ENCODE data around the gene EXOC2. TPM values are rescaled to one million over a fixed set of nuclear protein-coding genes. Genes with fewer than 3 reads are reported as not detected.

The EXOC2 gene
- total RNA-seq, 2 experiments from 2014 or later = 23.3 to 24.9 TPM

- intact Hi-C loops (cut with micrococcal nuclease) = loop anchor here (1.0 kb wide), 9 partner anchors 15 to 295 kb away; no protein-coding TSS in a partner anchor
- Mint-ChIP-seq H3K4me3 (peak overlapping the region; percentile 35), H3K27ac (peak overlapping the region; percentile 99), H3K4me1 (ENCODE audit: low read depth) (peaks cover 87% of the 10 kb centered on the region), H3K9me3 (no peaks in the 10 kb centered on the region), H3K27me3 (ENCODE audit: low read depth) (no peaks in the 10 kb centered on the region), H3K36me3 (ENCODE audit: low read depth) (peaks cover 51% of the 10 kb centered on the region)
- no peak for DNase-seq
- CTCF ChIA-PET = interaction anchor here (0.8 to 1.6 kb wide), 10 partner anchors 9 to 109 kb away, joined by 3 to 8 read pairs (median 4); no protein-coding TSS in a partner anchor
These were observed 208.2 kb downstream of the EXOC2 start for GRCh38 chr6:484746-485145.

- CTCF ChIA-PET = interaction anchor here (0.8 to 1.6 kb wide), 12 partner anchors 8 to 109 kb away, joined by 3 to 8 read pairs (median 4); no protein-coding TSS in a partner anchor
- H3K4me1 Mint-ChIP-seq (ENCODE audit: low read depth) = peaks cover 87% of the 10 kb centered on the region
- H3K4me3 Mint-ChIP-seq = peak overlapping the region; percentile 35
- intact Hi-C loops (cut with micrococcal nuclease) = loop anchor here (1.0 kb wide), 9 partner anchors 15 to 295 kb away; no protein-coding TSS in a partner anchor
- H3K27ac Mint-ChIP-seq = peak overlapping the region; percentile 99
- DNase-seq = peak; percentile 83
- H3K9me3 Mint-ChIP-seq = no peaks in the 10 kb centered on the region
- peaks cover 47% of the 10 kb centered on the region for H3K36me3 Mint-ChIP-seq (ENCODE audit: low read depth)
- H3K27me3 Mint-ChIP-seq (ENCODE audit: low read depth) = no peaks in the 10 kb centered on the region
These were observed 208.7 kb downstream of the EXOC2 start for GRCh38 chr6:484086-484745.

GRCh38 chr6:475314-475713 lies 217.6 kb downstream of the EXOC2 start:
- intact Hi-C loops (cut with micrococcal nuclease) = loop anchor here (1.0 kb wide), 1 partner anchor 27 kb away; no protein-coding TSS in a partner anchor
- Mint-ChIP-seq H3K9me3 (no peaks in the 10 kb centered on the region), H3K27ac (peak overlapping the region; percentile 76), H3K36me3 (ENCODE audit: low read depth) (no peaks in the 10 kb centered on the region), H3K4me1 (ENCODE audit: low read depth) (peaks cover 70% of the 10 kb centered on the region), H3K4me3 (peak overlapping the region; percentile 62), H3K27me3 (ENCODE audit: low read depth) (no peaks in the 10 kb centered on the region)
- DNase-seq = no peak
- CTCF ChIA-PET = interaction anchor here (1.0 to 1.7 kb wide), 3 partner anchors 9 to 30 kb away, joined by 3 to 8 read pairs (median 3); no protein-coding TSS in a partner anchor

- intact Hi-C loops (cut with micrococcal nuclease) = loop anchor here (1.0 kb wide), 1 partner anchor 26 kb away; no protein-coding TSS in a partner anchor
- CTCF ChIA-PET = interaction anchor here (1.0 to 1.7 kb wide), 2 partner anchors 15 to 30 kb away, joined by 3 read pairs; no protein-coding TSS in a partner anchor
- H3K27me3 Mint-ChIP-seq (ENCODE audit: low read depth) = no peaks in the 10 kb centered on the region
- peaks cover 70% of the 10 kb centered on the region for H3K4me1 Mint-ChIP-seq (ENCODE audit: low read depth)
- peak; percentile 95 for DNase-seq
- peak overlapping the region; percentile 62 for H3K4me3 Mint-ChIP-seq
- H3K36me3 Mint-ChIP-seq (ENCODE audit: low read depth) = no peaks in the 10 kb centered on the region
- H3K9me3 Mint-ChIP-seq = no peaks in the 10 kb centered on the region
- H3K27ac Mint-ChIP-seq = peak overlapping the region; percentile 76
These were observed 218.3 kb downstream of the EXOC2 start for GRCh38 chr6:474453-475185.

- Mint-ChIP-seq H3K9me3 (no peaks in the 10 kb centered on the region), H3K27me3 (ENCODE audit: low read depth) (no peaks in the 10 kb centered on the region), H3K36me3 (ENCODE audit: low read depth) (no peaks in the 10 kb centered on the region), H3K4me1 (ENCODE audit: low read depth) (peaks cover 64% of the 10 kb centered on the region), H3K27ac (peak overlapping the region; percentile 76), H3K4me3 (no peak overlapping the region)
- no peak for DNase-seq
- CTCF ChIA-PET = no interaction called here
- intact Hi-C loops (cut with micrococcal nuclease) = no loop called here
These were observed 219.0 kb downstream of the EXOC2 start for GRCh38 chr6:473768-474452.

- no peaks in the 10 kb centered on the region for H3K36me3 Mint-ChIP-seq (ENCODE audit: low read depth)
- CTCF ChIA-PET = no interaction called here
- H3K9me3 Mint-ChIP-seq = no peaks in the 10 kb centered on the region
- peaks cover 62% of the 10 kb centered on the region for H3K4me1 Mint-ChIP-seq (ENCODE audit: low read depth)
- intact Hi-C loops (cut with micrococcal nuclease) = no loop called here
- no peak for DNase-seq
- H3K27ac Mint-ChIP-seq = no peak overlapping the region
- H3K4me3 Mint-ChIP-seq = no peak overlapping the region
- no peaks in the 10 kb centered on the region for H3K27me3 Mint-ChIP-seq (ENCODE audit: low read depth)
These were observed 219.6 kb downstream of the EXOC2 start for GRCh38 chr6:473356-473755.

GRCh38 chr6:470901-471448 lies 222.0 kb downstream of the EXOC2 start:
- no peaks in the 10 kb centered on the region for H3K36me3 Mint-ChIP-seq (ENCODE audit: low read depth)
- H3K27me3 Mint-ChIP-seq (ENCODE audit: low read depth) = peaks cover 3% of the 10 kb centered on the region
- no peak overlapping the region for H3K4me3 Mint-ChIP-seq
- DNase-seq = peak; percentile 49
- no peaks in the 10 kb centered on the region for H3K9me3 Mint-ChIP-seq
- CTCF ChIA-PET = no interaction called here
- intact Hi-C loops (cut with micrococcal nuclease) = no loop called here
- H3K27ac Mint-ChIP-seq = peak overlapping the region; percentile 68
- H3K4me1 Mint-ChIP-seq (ENCODE audit: low read depth) = peaks cover 52% of the 10 kb centered on the region

GRCh38 chr6:470051-470900 lies 222.7 kb downstream of the EXOC2 start:
- no peaks in the 10 kb centered on the region for H3K36me3 Mint-ChIP-seq (ENCODE audit: low read depth)
- no peak for DNase-seq
- no peak overlapping the region for H3K4me3 Mint-ChIP-seq
- CTCF ChIA-PET = no interaction called here
- peaks cover 48% of the 10 kb centered on the region for H3K4me1 Mint-ChIP-seq (ENCODE audit: low read depth)
- intact Hi-C loops (cut with micrococcal nuclease) = no loop called here
- peaks cover 3% of the 10 kb centered on the region for H3K27me3 Mint-ChIP-seq (ENCODE audit: low read depth)
- no peaks in the 10 kb centered on the region for H3K9me3 Mint-ChIP-seq
- H3K27ac Mint-ChIP-seq = peak overlapping the region; percentile 50

GRCh38 chr6:467671-468082 lies 225.3 kb downstream of the EXOC2 start:
- no peak overlapping the region for H3K4me3 Mint-ChIP-seq
- H3K9me3 Mint-ChIP-seq = no peaks in the 10 kb centered on the region
- CTCF ChIA-PET = interaction anchor here (1.1 kb wide), 1 partner anchor 22 kb away, joined by 3 read pairs; no protein-coding TSS in a partner anchor
- intact Hi-C loops (cut with micrococcal nuclease) = no loop called here
- H3K27ac Mint-ChIP-seq = no peak overlapping the region
- peaks cover 3% of the 10 kb centered on the region for H3K27me3 Mint-ChIP-seq (ENCODE audit: low read depth)
- peaks cover 27% of the 10 kb centered on the region for H3K4me1 Mint-ChIP-seq (ENCODE audit: low read depth)
- no peak for DNase-seq
- no peaks in the 10 kb centered on the region for H3K36me3 Mint-ChIP-seq (ENCODE audit: low read depth)

GRCh38 chr6:467111-467510 lies 225.8 kb downstream of the EXOC2 start:
- Mint-ChIP-seq H3K9me3 (no peaks in the 10 kb centered on the region), H3K4me1 (ENCODE audit: low read depth) (peaks cover 27% of the 10 kb centered on the region), H3K36me3 (ENCODE audit: low read depth) (no peaks in the 10 kb centered on the region), H3K27me3 (ENCODE audit: low read depth) (peaks cover 3% of the 10 kb centered on the region), H3K27ac (no peak overlapping the region), H3K4me3 (no peak overlapping the region)
- CTCF ChIA-PET = interaction anchor here (1.1 kb wide), 1 partner anchor 22 kb away, joined by 3 read pairs; no protein-coding TSS in a partner anchor
- intact Hi-C loops (cut with micrococcal nuclease) = no loop called here
- no peak for DNase-seq

GRCh38 chr6:466564-466963 lies 226.4 kb downstream of the EXOC2 start:
- Mint-ChIP-seq H3K36me3 (ENCODE audit: low read depth) (no peaks in the 10 kb centered on the region), H3K27ac (no peak overlapping the region), H3K4me1 (ENCODE audit: low read depth) (peaks cover 27% of the 10 kb centered on the region), H3K4me3 (no peak overlapping the region), H3K9me3 (no peaks in the 10 kb centered on the region), H3K27me3 (ENCODE audit: low read depth) (peaks cover 3% of the 10 kb centered on the region)
- no peak for DNase-seq
- intact Hi-C loops (cut with micrococcal nuclease) = no loop called here
- CTCF ChIA-PET = interaction anchor here (1.1 kb wide), 1 partner anchor 23 kb away, joined by 3 read pairs; no protein-coding TSS in a partner anchor
